Measurements from ENCODE around the gene FAM217A.

GRCh38 chr6:4021854-4022695 lies 56.9 kb downstream of the FAM217A start:
- TF ChIP-seq RBFOX2 (IDR thresholded peaks at IDR 0.05; ENCODE audit: low read depth, low read length) (no peak), RCOR1 (IDR thresholded peaks at IDR 0.05; ENCODE audit: borderline replicate concordance in 1 of 2, low read depth in 2 of 2, low read length in 2 of 2) (no peak), CTCF (IDR thresholded peaks at IDR 0.05 in 2 of 3, conservative IDR thresholded peaks at IDR 0.05 in 1 of 3; ENCODE audit: insufficient read depth in 2 of 3, low read depth in 1 of 3, low read length in 3 of 3) (0 out of 6 replicates have a peak, but pooled peaks of 1 of the 3 experiments have one; percentile 26)
